Suprapubic skin (tissue), 4 donors: ENCODE data around the gene PIP4P1. TPM values are rescaled to one million over a fixed set of nuclear protein-coding genes. Genes with fewer than 3 reads are reported as not detected.
A peak's percentile ranks its signal among the peaks of the same experiment; 100 is the strongest.
"Not testable (repeated sequence)": the region's sequence is repeated elsewhere in the genome, so short reads cannot be mapped to it uniquely, and the experiment has no call there.

ENCODE experiments used
- DNase-seq, 2 donors: peaks; one replicate each; pipeline ENCODE4 v3.0.0-alpha.2; 2019; ENCODE audit warnings: low spot score in 2 of 2
- H3K27ac ChIP-seq: fragments of 200-600 bp; sonication (generic); one replicate; pipeline ENCODE4 v1.5.1; 2019
- H3K27me3 ChIP-seq: fragments of 200-600 bp; sonication (generic); one replicate; pipeline ENCODE4 v1.5.1; 2019
- H3K36me3 ChIP-seq: fragments of 200-600 bp; sonication (generic); one replicate; pipeline ENCODE4 v1.5.1; 2019
- H3K4me1 ChIP-seq: fragments of 200-600 bp; sonication (generic); one replicate; pipeline ENCODE4 v1.5.1; 2019
- H3K4me3 ChIP-seq: fragments of 200-600 bp; sonication (generic); one replicate; pipeline ENCODE4 v1.5.1; 2019; ENCODE audit warnings: mild to moderate bottlenecking
- H3K9me3 ChIP-seq: fragments of 200-600 bp; sonication (generic); one replicate; pipeline ENCODE4 v1.5.1; 2019
- CTCF ChIP-seq, 2 donors: fragments of 200-600 bp in 1 of 2; fragments of 450-650 bp in 1 of 2; sonication (generic) in 1 of 2; IDR thresholded peaks; one replicate each; pipeline ENCODE4 v1.5.1; 2016 to 2019; ENCODE audit warnings: antibody characterized with exemption in 2 of 2, mild to moderate bottlenecking in 1 of 2, moderate library complexity in 1 of 2
- EP300 ChIP-seq: sonication (generic); formaldehyde crosslinking; IDR thresholded peaks from one replicate; pipeline ENCODE4 v1.6.1; 2017; ENCODE audit warnings: antibody characterized with exemption
- POLR2A ChIP-seq, 2 donors: fragments of 450-650 bp; IDR thresholded peaks; one replicate each; pipeline ENCODE4 v1.6.1; 2017; ENCODE audit warnings: antibody characterized with exemption in 2 of 2, mild to moderate bottlenecking in 2 of 2, moderate library complexity in 2 of 2
- POLR2AphosphoS5 ChIP-seq, 3 donors: sonication (generic); formaldehyde crosslinking; IDR thresholded peaks; one replicate each; pipeline ENCODE4 v1.6.1; 2017; ENCODE audit warnings: antibody characterized with exemption in 3 of 3
- WGBS: methylation state at CpG from one replicate; pipeline ENCODE4 v1.1.5; 2018; 5-methylcytosine and 5-hydroxymethylcytosine counted together
- total RNA-seq, 4 donors: library from RNA; depleted of rRNA; stranded (reverse); fragments of >200 nt; gene quantifications; one replicate each; pipeline ENCODE4 v1.1.0, GENCODE V29; 2016

Gene PIP4P1
- 10 to 100 TPM; 23.7 to 36.5 (median 28.9) TPM for total RNA-seq

- DNase-seq, result peak; percentile 99 to 100
- no peaks in the 10 kb centered on the region for H3K27me3 ChIP-seq
- peak within 1 kb of the TSS; percentile 95 for H3K27ac ChIP-seq
- H3K9me3 ChIP-seq, result no peaks in the 10 kb centered on the region
- under 1% methylated on average over 28 of the region's 67 CpGs for whole genome bisulfite sequencing
- H3K4me1 ChIP-seq, result peaks cover 24% of the 10 kb centered on the region
- peak within 1 kb of the TSS; percentile 80 for H3K4me3 ChIP-seq
- H3K36me3 ChIP-seq, result peaks cover 27% of the 10 kb centered on the region
- no peak for TF ChIP-seq EP300
- TF ChIP-seq POLR2AphosphoS5 (IDR thresholded peaks at IDR 0.05), result peak; percentile 52 to 99 (median 67)
- TF ChIP-seq POLR2A (IDR thresholded peaks at IDR 0.05), result peak; percentile 52 to 93
- no peak for TF ChIP-seq CTCF (IDR thresholded peaks at IDR 0.05)
Observed at GRCh38 chr14:20461225-20462141, at the start of gene PIP4P1. PIP4P1 (minus strand) TSS chr14:20461434; CDS start chr14:20461325, 109 bp downstream.

- no peaks in the 10 kb centered on the region for H3K9me3 ChIP-seq
- no peaks in the 10 kb centered on the region for H3K4me1 ChIP-seq
- H3K4me3 ChIP-seq, result no peak overlapping the region
- H3K36me3 ChIP-seq, result no peaks in the 10 kb centered on the region
- no peaks in the 10 kb centered on the region for H3K27me3 ChIP-seq
- 93% methylated on average over 8 of the region's 8 CpGs for WGBS
- DNase-seq, result no peak
- TF ChIP-seq POLR2A (IDR thresholded peaks at IDR 0.05) (no peak), CTCF (IDR thresholded peaks at IDR 0.05) (no peak), EP300 (no peak), POLR2AphosphoS5 (IDR thresholded peaks at IDR 0.05) (no peak)
- H3K27ac ChIP-seq, result no peak overlapping the region
Observed at GRCh38 chr14:20508367-20508766, 47.1 kb upstream of the PIP4P1 start.

- not testable (repeated sequence) for DNase-seq, H3K9me3 ChIP-seq, H3K27ac ChIP-seq, H3K4me3 ChIP-seq, H3K36me3 ChIP-seq, H3K27me3 ChIP-seq, H3K4me1 ChIP-seq
- 97% methylated on average over 3 of the region's 3 CpGs for WGBS
Observed at GRCh38 chr14:20507537-20507936, 46.3 kb upstream of the PIP4P1 start.

GRCh38 chr14:20506752-20507151 lies 45.5 kb upstream of the PIP4P1 start:
- H3K27ac ChIP-seq, H3K27me3 ChIP-seq, H3K4me3 ChIP-seq, H3K4me1 ChIP-seq, H3K36me3 ChIP-seq, H3K9me3 ChIP-seq, DNase-seq: not testable (repeated sequence)
- no CpG with 5 or more reads among the region's 30 CpGs for WGBS

- not testable (repeated sequence) for DNase-seq, H3K9me3 ChIP-seq, H3K4me1 ChIP-seq, H3K36me3 ChIP-seq, H3K27ac ChIP-seq, H3K27me3 ChIP-seq, H3K4me3 ChIP-seq
- whole genome bisulfite sequencing, result no CpG with 5 or more reads among the region's 30 CpGs
Observed at GRCh38 chr14:20506276-20506675, 45.0 kb upstream of the PIP4P1 start.

GRCh38 chr14:20503898-20504297 lies 42.7 kb upstream of the PIP4P1 start:
- Histone ChIP-seq H3K9me3 (no peaks in the 10 kb centered on the region), H3K36me3 (no peaks in the 10 kb centered on the region), H3K27ac (no peak overlapping the region), H3K4me1 (peaks cover 4% of the 10 kb centered on the region), H3K27me3 (no peaks in the 10 kb centered on the region), H3K4me3 (no peak overlapping the region)
- no peak for DNase-seq
- TF ChIP-seq POLR2A (IDR thresholded peaks at IDR 0.05), result no peak
- no peak for TF ChIP-seq CTCF (IDR thresholded peaks at IDR 0.05)
- no peak for TF ChIP-seq POLR2AphosphoS5 (IDR thresholded peaks at IDR 0.05)
- no peak for TF ChIP-seq EP300
- WGBS, result 52% methylated on average over 6 of the region's 6 CpGs
